HUES48 (cell line): ENCODE data around the gene MMRN1.
"Not testable (repeated sequence)": the region's sequence is repeated elsewhere in the genome, so short reads cannot be mapped to it uniquely, and the experiment has no call there.

Experiments used
- H3K27ac ChIP-seq: one replicate; pipeline ENCODE4 v1.7.0; 2013; ENCODE audit warnings: low read depth, low read length, inconsistent platforms
- H3K27me3 ChIP-seq: 2 replicates; pipeline ENCODE4 v1.6.1; 2013; ENCODE audit warnings: mild to moderate bottlenecking, low read length; ENCODE audit not compliant: control insufficient read depth, insufficient read depth
- H3K36me3 ChIP-seq: 2 replicates; pipeline ENCODE4 v1.6.1; 2013; ENCODE audit warnings: low read length; ENCODE audit not compliant: control insufficient read depth, insufficient read depth
- H3K4me1 ChIP-seq: 2 replicates; pipeline ENCODE4 v1.6.1; 2013; ENCODE audit warnings: mild to moderate bottlenecking, low read length; ENCODE audit not compliant: control insufficient read depth, insufficient read depth
- H3K4me3 ChIP-seq: 2 replicates; pipeline ENCODE4 v1.5.1; 2013; ENCODE audit warnings: mild to moderate bottlenecking, low read depth, low read length
- H3K9ac ChIP-seq: 2 replicates; pipeline ENCODE4 v1.6.1; 2013; ENCODE audit warnings: mild to moderate bottlenecking, low read depth, low read length, moderate library complexity
- H3K9me3 ChIP-seq: 2 replicates; pipeline ENCODE4 v1.6.1; 2013; ENCODE audit warnings: low read length; ENCODE audit not compliant: control insufficient read depth, insufficient read depth

The MMRN1 gene

GRCh38 chr4:89878611-89879010 lies 16.0 kb upstream of the MMRN1 start:
- H3K4me1 ChIP-seq: no peaks in the 10 kb centered on the region
- H3K4me3 ChIP-seq: no peak overlapping the region
- no peak overlapping the region for H3K27ac ChIP-seq
- no peaks in the 10 kb centered on the region for H3K36me3 ChIP-seq
- H3K27me3 ChIP-seq: no peaks in the 10 kb centered on the region
- H3K9ac ChIP-seq: no peak overlapping the region
- no peaks in the 10 kb centered on the region for H3K9me3 ChIP-seq

- Histone ChIP-seq H3K27me3 (no peaks in the 10 kb centered on the region), H3K4me3 (no peak overlapping the region), H3K4me1 (no peaks in the 10 kb centered on the region), H3K27ac (no peak overlapping the region), H3K9me3 (no peaks in the 10 kb centered on the region), H3K36me3 (no peaks in the 10 kb centered on the region), H3K9ac (no peak overlapping the region)
Observed at GRCh38 chr4:89879215-89879614, 15.4 kb upstream of the MMRN1 start.

DNA sequence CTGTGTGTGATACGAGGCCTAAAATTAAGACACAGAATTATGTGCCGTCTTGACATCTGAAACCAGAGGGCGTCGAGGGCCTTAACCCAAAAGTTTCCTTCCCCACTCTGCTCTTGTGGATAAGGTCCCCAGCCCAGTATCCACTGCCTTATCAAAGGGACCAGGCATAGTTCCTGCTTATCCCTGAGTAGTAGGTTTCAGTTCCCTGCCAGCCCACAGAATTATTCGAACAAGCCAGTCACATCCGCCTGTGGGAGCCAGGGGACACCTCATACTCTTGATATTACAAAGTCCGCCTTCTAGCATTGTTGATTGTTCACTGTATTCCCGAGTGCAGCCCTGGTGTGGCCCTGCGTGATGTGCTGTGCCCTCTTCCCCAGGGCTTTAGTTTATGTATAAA lies 5.4 kb upstream of the MMRN1 start:
- no peak overlapping the region for H3K9ac ChIP-seq
- H3K4me1 ChIP-seq: no peaks in the 10 kb centered on the region
- H3K36me3 ChIP-seq: no peaks in the 10 kb centered on the region
- H3K27ac ChIP-seq: no peak overlapping the region
- no peaks in the 10 kb centered on the region for H3K9me3 ChIP-seq
- no peaks in the 10 kb centered on the region for H3K27me3 ChIP-seq
- H3K4me3 ChIP-seq: no peak overlapping the region

DNA sequence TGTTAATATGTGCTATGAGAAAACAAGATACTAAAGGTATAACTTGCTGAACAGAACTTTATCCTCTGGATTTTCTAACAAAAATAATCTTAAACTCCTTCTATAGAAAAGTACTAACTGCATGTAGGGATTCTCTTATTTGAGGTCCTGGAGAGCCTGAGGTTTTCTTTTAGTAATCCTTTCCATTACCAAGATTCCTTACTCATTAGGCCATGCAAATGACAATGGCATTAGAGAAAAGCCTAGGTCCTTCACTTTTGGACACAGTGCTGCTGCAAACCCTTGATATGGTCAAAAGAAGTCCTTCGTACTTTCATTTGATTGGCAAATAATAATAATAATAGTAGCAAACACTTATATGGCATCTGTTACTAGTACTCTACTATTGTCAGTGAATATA lies 3.2 kb downstream of the MMRN1 start:
- Histone ChIP-seq H3K27ac (no peak overlapping the region), H3K27me3 (no peaks in the 10 kb centered on the region), H3K36me3 (no peaks in the 10 kb centered on the region), H3K9me3 (no peaks in the 10 kb centered on the region), H3K4me1 (0 out of 2 replicates have a peak, but pooled peaks cover 5% of the 10 kb centered on the region), H3K9ac (no peak overlapping the region), H3K4me3 (no peak overlapping the region)

DNA sequence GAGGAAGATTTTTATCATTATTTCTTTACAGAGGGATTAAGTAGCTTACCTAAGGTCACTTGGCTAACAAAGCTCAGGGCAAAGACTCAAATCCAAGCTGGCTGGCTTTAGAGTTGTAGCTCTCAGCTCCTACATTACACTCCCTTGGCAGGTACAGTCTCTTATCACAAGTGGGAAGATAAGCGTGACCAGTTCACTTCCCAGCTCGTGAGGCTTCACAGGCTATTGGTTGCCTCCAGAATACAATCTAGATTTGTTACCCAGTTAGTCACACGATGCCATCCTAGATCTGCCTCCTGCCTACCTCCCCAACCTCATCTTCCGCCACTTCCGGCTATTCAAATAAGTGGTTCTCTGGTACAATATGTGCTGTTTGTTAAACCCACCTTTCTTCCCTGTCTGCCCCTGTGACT lies 3.7 kb downstream of the MMRN1 start:
- H3K27ac ChIP-seq: no peak overlapping the region
- no peaks in the 10 kb centered on the region for H3K27me3 ChIP-seq
- H3K9me3 ChIP-seq: no peaks in the 10 kb centered on the region
- no peak overlapping the region for H3K4me3 ChIP-seq
- no peak overlapping the region for H3K9ac ChIP-seq
- H3K36me3 ChIP-seq: no peaks in the 10 kb centered on the region
- H3K4me1 ChIP-seq: 0 out of 2 replicates have a peak, but pooled peaks cover 5% of the 10 kb centered on the region

DNA sequence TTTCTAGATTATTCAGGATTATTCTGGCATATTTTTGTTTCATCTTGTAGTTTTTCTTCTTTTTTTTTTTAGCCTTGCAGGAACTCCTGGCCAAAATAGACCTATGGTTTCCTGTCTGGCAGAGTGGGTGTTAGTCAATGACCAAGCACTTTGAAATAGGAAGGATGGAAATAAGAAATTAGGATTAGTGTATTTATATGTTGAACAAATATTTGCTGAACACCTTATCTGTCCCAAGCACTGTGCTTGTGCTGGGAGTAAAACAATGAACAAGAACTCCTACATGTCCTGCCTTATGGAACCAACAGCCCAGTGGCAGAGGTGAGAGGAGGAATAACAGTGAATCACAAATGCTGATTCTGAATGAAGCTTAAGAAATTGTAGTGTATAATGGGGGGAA lies 4.5 kb downstream of the MMRN1 start:
- no peak overlapping the region for H3K27ac ChIP-seq
- H3K9ac ChIP-seq: no peak overlapping the region
- H3K4me3 ChIP-seq: no peak overlapping the region
- H3K4me1 ChIP-seq: 0 out of 2 replicates have a peak, but pooled peaks cover 5% of the 10 kb centered on the region
- no peaks in the 10 kb centered on the region for H3K27me3 ChIP-seq
- H3K36me3 ChIP-seq: no peaks in the 10 kb centered on the region
- no peaks in the 10 kb centered on the region for H3K9me3 ChIP-seq

DNA sequence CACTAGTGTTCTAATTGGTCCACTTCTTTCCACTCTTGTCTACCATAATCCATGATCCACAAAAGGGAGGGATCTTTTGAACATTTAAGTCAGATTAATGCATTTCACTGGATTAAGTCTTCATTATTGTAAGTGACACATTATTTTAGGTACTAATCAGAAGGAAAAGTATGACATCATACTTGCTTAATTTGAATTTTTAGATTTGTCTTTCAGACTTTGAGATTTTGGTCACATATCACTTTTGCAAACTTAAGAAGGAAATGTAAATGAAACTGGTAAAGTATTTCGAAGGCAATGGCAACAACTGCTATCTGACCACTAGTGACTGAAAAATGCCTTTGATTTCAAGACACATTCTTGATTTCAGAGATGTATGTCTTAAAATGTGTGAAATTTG lies 5.2 kb downstream of the MMRN1 start:
- Histone ChIP-seq H3K4me3 (no peak overlapping the region), H3K27ac (no peak overlapping the region), H3K9me3 (no peaks in the 10 kb centered on the region), H3K9ac (no peak overlapping the region), H3K36me3 (no peaks in the 10 kb centered on the region), H3K27me3 (no peaks in the 10 kb centered on the region), H3K4me1 (0 out of 2 replicates have a peak, but pooled peaks cover 1% of the 10 kb centered on the region)

GRCh38 chr4:89901808-89902431 lies 7.3 kb downstream of the MMRN1 start:
- not testable (repeated sequence) for H3K27me3 ChIP-seq, H3K4me1 ChIP-seq, H3K4me3 ChIP-seq, H3K36me3 ChIP-seq, H3K9ac ChIP-seq, H3K27ac ChIP-seq, H3K9me3 ChIP-seq

DNA sequence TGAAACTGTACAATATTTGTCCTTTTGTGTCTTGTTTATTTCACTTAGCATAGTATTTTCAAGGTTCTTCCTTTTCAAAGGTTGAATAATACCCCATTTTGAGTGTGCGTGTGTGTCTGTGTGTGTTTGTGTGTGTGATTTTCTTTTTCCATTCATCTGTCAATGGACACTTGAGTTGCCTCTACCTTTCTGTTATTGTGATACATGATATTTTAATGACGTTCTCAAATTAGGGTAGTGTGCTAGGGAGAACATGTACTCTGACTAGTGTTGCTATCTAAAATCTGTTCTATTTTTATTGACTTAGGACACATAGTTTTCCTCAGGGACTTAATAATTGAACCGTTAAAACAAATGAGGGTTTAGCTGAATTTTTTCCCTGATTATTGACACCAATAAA lies 9.9 kb downstream of the MMRN1 start:
- Histone ChIP-seq H3K9me3 (no peaks in the 10 kb centered on the region), H3K27ac (no peak overlapping the region), H3K27me3 (no peaks in the 10 kb centered on the region), H3K4me3 (no peak overlapping the region), H3K36me3 (no peaks in the 10 kb centered on the region), H3K9ac (no peak overlapping the region), H3K4me1 (0 out of 2 replicates have a peak, but pooled peaks cover 6% of the 10 kb centered on the region)

DNA sequence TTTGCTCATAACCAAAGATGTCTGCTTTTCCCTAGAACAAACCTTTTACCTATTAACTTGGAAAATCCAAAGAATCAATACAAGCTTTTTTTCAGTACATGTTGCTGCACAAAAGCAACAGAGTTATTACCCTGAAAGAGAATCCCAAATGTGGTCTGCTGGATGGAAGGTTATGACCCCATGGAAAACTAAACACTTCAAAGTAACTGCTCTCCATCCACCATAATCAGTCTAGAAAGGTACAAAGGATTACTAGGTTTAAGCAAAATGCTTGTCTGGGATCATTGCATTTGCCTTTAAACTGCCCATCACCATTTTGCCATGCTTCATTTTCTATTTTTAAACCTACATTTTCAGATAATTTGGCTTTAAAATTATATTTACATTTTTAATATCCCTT lies 11.7 kb downstream of the MMRN1 start:
- no peak overlapping the region for H3K27ac ChIP-seq
- no peaks in the 10 kb centered on the region for H3K36me3 ChIP-seq
- 0 out of 2 replicates have a peak, but pooled peaks cover 6% of the 10 kb centered on the region for H3K4me1 ChIP-seq
- no peak overlapping the region for H3K9ac ChIP-seq
- no peak overlapping the region for H3K4me3 ChIP-seq
- H3K27me3 ChIP-seq: no peaks in the 10 kb centered on the region
- no peaks in the 10 kb centered on the region for H3K9me3 ChIP-seq

DNA sequence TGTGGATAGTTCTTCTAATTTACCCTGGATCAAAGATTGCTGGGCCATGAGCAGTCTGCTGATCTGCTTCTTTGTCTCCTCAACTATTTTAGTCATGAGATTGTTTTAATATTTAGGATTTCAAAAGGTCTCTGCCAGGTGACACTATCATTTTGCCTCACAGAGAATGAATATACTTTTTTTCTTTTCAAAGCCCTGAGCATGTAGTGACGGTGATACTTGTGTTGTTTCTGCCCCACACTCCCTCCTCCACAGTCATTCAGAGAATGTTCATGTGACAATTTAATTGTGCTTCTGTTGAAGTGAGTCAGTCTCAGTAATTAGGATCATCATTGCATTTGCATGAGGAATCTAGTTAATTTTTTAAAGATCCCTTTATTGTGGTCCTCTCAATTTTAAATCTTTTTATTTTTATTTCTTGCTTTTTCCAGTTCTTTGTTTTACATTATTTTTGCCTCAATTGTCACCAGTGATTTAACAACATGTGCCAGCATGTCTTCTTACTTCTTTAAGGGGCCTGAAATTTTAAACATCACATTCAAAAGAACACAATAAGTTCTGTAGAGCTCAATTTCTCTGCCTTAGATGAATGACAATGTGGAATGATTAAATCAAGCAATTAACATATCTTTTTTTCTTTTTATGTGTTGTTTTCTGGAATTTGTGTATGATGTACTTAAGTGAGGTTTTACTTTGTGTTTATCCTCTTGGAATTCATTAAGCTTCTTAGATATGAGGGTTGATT lies 12.3 kb downstream of the MMRN1 start:
- Histone ChIP-seq H3K9ac (no peak overlapping the region), H3K4me1 (0 out of 2 replicates have a peak, but pooled peaks cover 6% of the 10 kb centered on the region), H3K27ac (no peak overlapping the region), H3K27me3 (no peaks in the 10 kb centered on the region), H3K36me3 (no peaks in the 10 kb centered on the region), H3K9me3 (no peaks in the 10 kb centered on the region), H3K4me3 (no peak overlapping the region)
